ENCODE data around the gene SNCB.

DNA sequence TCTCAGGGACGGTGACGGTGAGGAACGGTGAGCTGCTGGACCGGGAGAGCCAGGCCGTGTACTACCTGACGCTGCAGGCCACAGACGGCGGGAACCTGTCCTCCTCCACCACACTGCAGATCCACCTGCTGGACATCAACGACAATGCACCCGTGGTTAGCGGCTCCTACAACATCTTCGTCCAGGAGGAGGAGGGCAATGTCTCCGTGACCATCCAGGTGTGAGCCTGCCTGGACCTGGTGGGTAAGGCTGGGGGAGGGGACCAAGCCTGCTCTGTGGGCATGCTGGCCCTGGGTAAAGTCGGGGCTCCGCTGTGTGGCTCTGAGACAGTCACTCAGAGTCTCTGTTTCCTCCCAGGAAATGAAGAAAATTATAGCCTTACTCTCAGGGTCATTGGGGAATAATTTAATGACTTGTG is 51.9 kb downstream of the SNCB start:
- TF ChIP-seq CHD1 (IDR thresholded peaks at IDR 0.05; ENCODE audit: low read depth, low read length) = no peak
- no peak for TF ChIP-seq SUZ12 (IDR thresholded peaks at IDR 0.05; ENCODE audit: low read length)
- TF ChIP-seq RXRA (IDR thresholded peaks at IDR 0.05; ENCODE audit: insufficient read depth, low read depth, low read length) = no peak
- TF ChIP-seq, protein P1, sequence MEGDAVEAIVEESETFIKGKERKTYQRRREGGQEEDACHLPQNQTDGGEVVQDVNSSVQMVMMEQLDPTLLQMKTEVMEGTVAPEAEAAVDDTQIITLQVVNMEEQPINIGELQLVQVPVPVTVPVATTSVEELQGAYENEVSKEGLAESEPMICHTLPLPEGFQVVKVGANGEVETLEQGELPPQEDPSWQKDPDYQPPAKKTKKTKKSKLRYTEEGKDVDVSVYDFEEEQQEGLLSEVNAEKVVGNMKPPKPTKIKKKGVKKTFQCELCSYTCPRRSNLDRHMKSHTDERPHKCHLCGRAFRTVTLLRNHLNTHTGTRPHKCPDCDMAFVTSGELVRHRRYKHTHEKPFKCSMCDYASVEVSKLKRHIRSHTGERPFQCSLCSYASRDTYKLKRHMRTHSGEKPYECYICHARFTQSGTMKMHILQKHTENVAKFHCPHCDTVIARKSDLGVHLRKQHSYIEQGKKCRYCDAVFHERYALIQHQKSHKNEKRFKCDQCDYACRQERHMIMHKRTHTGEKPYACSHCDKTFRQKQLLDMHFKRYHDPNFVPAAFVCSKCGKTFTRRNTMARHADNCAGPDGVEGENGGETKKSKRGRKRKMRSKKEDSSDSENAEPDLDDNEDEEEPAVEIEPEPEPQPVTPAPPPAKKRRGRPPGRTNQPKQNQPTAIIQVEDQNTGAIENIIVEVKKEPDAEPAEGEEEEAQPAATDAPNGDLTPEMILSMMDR (IDR thresholded peaks at IDR 0.05; ENCODE audit: control extremely low read depth in 1 of 3, insufficient read depth in 1 of 3, low read depth in 1 of 3, low read length in 3 of 3) = peak in 2 of 3 experiments; percentile 84 to 97; a peak in 3 of 4 replicates
- no peak for TF ChIP-seq GTF2F1 (IDR thresholded peaks at IDR 0.05; ENCODE audit: borderline replicate concordance, low read depth, low read length)
- TF ChIP-seq CBX8 (IDR thresholded peaks at IDR 0.05; ENCODE audit: borderline replicate concordance, low read depth, low read length) = no peak
